Measurements from ENCODE around the gene SBF2.

The SBF2 gene

GRCh38 chr11:10032935-10033334 lies 261.1 kb downstream of the SBF2 start:
- Histone ChIP-seq H3K9ac (ENCODE audit: low read length in 2 of 2) (no peak overlapping the region), H3K27me3 (ENCODE audit: control insufficient read depth in 1 of 2, insufficient read depth in 2 of 2, low read length in 2 of 2) (no peaks in the 10 kb centered on the region), H3K36me3 (ENCODE audit: control insufficient read depth in 2 of 2, insufficient read depth in 2 of 2, low read length in 2 of 2) (no peaks in the 10 kb centered on the region), H3K27ac (ENCODE audit: low read length) (no peak overlapping the region), H3K4me1 (ENCODE audit: control insufficient read depth, insufficient read depth, low read length) (no peaks in the 10 kb centered on the region), H3K9me3 (ENCODE audit: control insufficient read depth in 2 of 2, low read length in 2 of 2) (no peaks in the 10 kb centered on the region), H3K4me3 (ENCODE audit: low read length in 2 of 2) (no peak overlapping the region)

- Histone ChIP-seq H3K4me3 (ENCODE audit: low read length in 2 of 2) (no peak overlapping the region), H3K4me1 (ENCODE audit: control insufficient read depth, insufficient read depth, low read length) (no peaks in the 10 kb centered on the region), H3K9ac (ENCODE audit: low read length in 2 of 2) (no peak overlapping the region), H3K36me3 (ENCODE audit: control insufficient read depth in 2 of 2, insufficient read depth in 2 of 2, low read length in 2 of 2) (no peaks in the 10 kb centered on the region), H3K27me3 (ENCODE audit: control insufficient read depth in 1 of 2, insufficient read depth in 2 of 2, low read length in 2 of 2) (no peaks in the 10 kb centered on the region), H3K9me3 (ENCODE audit: control insufficient read depth in 2 of 2, low read length in 2 of 2) (no peaks in the 10 kb centered on the region), H3K27ac (ENCODE audit: low read length) (no peak overlapping the region)
Measured at GRCh38 chr11:10030122-10030490, 263.9 kb downstream of the SBF2 start.

GRCh38 chr11:10029386-10030121 lies 264.5 kb downstream of the SBF2 start:
- Histone ChIP-seq H3K4me1 (ENCODE audit: control insufficient read depth, insufficient read depth, low read length) (no peaks in the 10 kb centered on the region), H3K36me3 (ENCODE audit: control insufficient read depth in 2 of 2, insufficient read depth in 2 of 2, low read length in 2 of 2) (no peaks in the 10 kb centered on the region), H3K9ac (ENCODE audit: low read length in 2 of 2) (no peak overlapping the region), H3K4me3 (ENCODE audit: low read length in 2 of 2) (no peak overlapping the region), H3K27me3 (ENCODE audit: control insufficient read depth in 1 of 2, insufficient read depth in 2 of 2, low read length in 2 of 2) (no peaks in the 10 kb centered on the region), H3K27ac (ENCODE audit: low read length) (no peak overlapping the region), H3K9me3 (ENCODE audit: control insufficient read depth in 2 of 2, low read length in 2 of 2) (no peaks in the 10 kb centered on the region)

- H3K36me3 ChIP-seq (ENCODE audit: control insufficient read depth in 2 of 2, insufficient read depth in 2 of 2, low read length in 2 of 2): no peaks in the 10 kb centered on the region
- no peak overlapping the region for H3K27ac ChIP-seq (ENCODE audit: low read length)
- H3K9ac ChIP-seq (ENCODE audit: low read length in 2 of 2): no peak overlapping the region
- H3K4me1 ChIP-seq (ENCODE audit: control insufficient read depth, insufficient read depth, low read length): no peaks in the 10 kb centered on the region
- no peak overlapping the region for H3K4me3 ChIP-seq (ENCODE audit: low read length in 2 of 2)
- no peaks in the 10 kb centered on the region for H3K9me3 ChIP-seq (ENCODE audit: control insufficient read depth in 2 of 2, low read length in 2 of 2)
- H3K27me3 ChIP-seq (ENCODE audit: control insufficient read depth in 1 of 2, insufficient read depth in 2 of 2, low read length in 2 of 2): no peaks in the 10 kb centered on the region
Measured at GRCh38 chr11:10026514-10026913, 267.5 kb downstream of the SBF2 start.

- Histone ChIP-seq H3K27ac (ENCODE audit: low read length) (no peak overlapping the region), H3K4me1 (ENCODE audit: control insufficient read depth, insufficient read depth, low read length) (no peaks in the 10 kb centered on the region), H3K4me3 (ENCODE audit: low read length in 2 of 2) (no peak overlapping the region), H3K9ac (ENCODE audit: low read length in 2 of 2) (no peak overlapping the region), H3K27me3 (ENCODE audit: control insufficient read depth in 1 of 2, insufficient read depth in 2 of 2, low read length in 2 of 2) (no peaks in the 10 kb centered on the region), H3K9me3 (ENCODE audit: control insufficient read depth in 2 of 2, low read length in 2 of 2) (no peaks in the 10 kb centered on the region), H3K36me3 (ENCODE audit: control insufficient read depth in 2 of 2, insufficient read depth in 2 of 2, low read length in 2 of 2) (no peaks in the 10 kb centered on the region)
Measured at GRCh38 chr11:10023212-10023611, 270.8 kb downstream of the SBF2 start.

- no peak overlapping the region for H3K9ac ChIP-seq (ENCODE audit: low read length in 2 of 2)
- no peaks in the 10 kb centered on the region for H3K4me1 ChIP-seq (ENCODE audit: control insufficient read depth, insufficient read depth, low read length)
- no peak overlapping the region for H3K27ac ChIP-seq (ENCODE audit: low read length)
- no peaks in the 10 kb centered on the region for H3K27me3 ChIP-seq (ENCODE audit: control insufficient read depth in 1 of 2, insufficient read depth in 2 of 2, low read length in 2 of 2)
- H3K9me3 ChIP-seq (ENCODE audit: control insufficient read depth in 2 of 2, low read length in 2 of 2): no peaks in the 10 kb centered on the region
- H3K36me3 ChIP-seq (ENCODE audit: control insufficient read depth in 2 of 2, insufficient read depth in 2 of 2, low read length in 2 of 2): no peaks in the 10 kb centered on the region
- H3K4me3 ChIP-seq (ENCODE audit: low read length in 2 of 2): no peak overlapping the region
Measured at GRCh38 chr11:10022764-10023163, 271.3 kb downstream of the SBF2 start.

- Histone ChIP-seq H3K4me3 (ENCODE audit: low read length in 2 of 2) (no peak overlapping the region), H3K4me1 (ENCODE audit: control insufficient read depth, insufficient read depth, low read length) (no peaks in the 10 kb centered on the region), H3K27me3 (ENCODE audit: control insufficient read depth in 1 of 2, insufficient read depth in 2 of 2, low read length in 2 of 2) (no peaks in the 10 kb centered on the region), H3K36me3 (ENCODE audit: control insufficient read depth in 2 of 2, insufficient read depth in 2 of 2, low read length in 2 of 2) (no peaks in the 10 kb centered on the region), H3K9me3 (ENCODE audit: control insufficient read depth in 2 of 2, low read length in 2 of 2) (no peaks in the 10 kb centered on the region), H3K9ac (ENCODE audit: low read length in 2 of 2) (no peak overlapping the region), H3K27ac (ENCODE audit: low read length) (no peak overlapping the region)
Measured at GRCh38 chr11:10021563-10021962, 272.5 kb downstream of the SBF2 start.

- no peak overlapping the region for H3K27ac ChIP-seq (ENCODE audit: low read length)
Measured at GRCh38 chr11:10019906-10020682, 273.9 kb downstream of the SBF2 start.

GRCh38 chr11:10017911-10018310 lies 276.1 kb downstream of the SBF2 start:
- no peaks in the 10 kb centered on the region for H3K4me1 ChIP-seq (ENCODE audit: control insufficient read depth, insufficient read depth, low read length)
- H3K36me3 ChIP-seq (ENCODE audit: control insufficient read depth in 2 of 2, insufficient read depth in 2 of 2, low read length in 2 of 2): peaks cover 0 to 2% of the 10 kb centered on the region in 2 donors
- H3K27me3 ChIP-seq (ENCODE audit: control insufficient read depth in 1 of 2, insufficient read depth in 2 of 2, low read length in 2 of 2): no peaks in the 10 kb centered on the region
- H3K9ac ChIP-seq (ENCODE audit: low read length in 2 of 2): no peak overlapping the region
- no peak overlapping the region for H3K4me3 ChIP-seq (ENCODE audit: low read length in 2 of 2)
- H3K27ac ChIP-seq (ENCODE audit: low read length): no peak overlapping the region
- no peaks in the 10 kb centered on the region for H3K9me3 ChIP-seq (ENCODE audit: control insufficient read depth in 2 of 2, low read length in 2 of 2)

More at GRCh38 chr11:10019906-10020682, 273.9 kb downstream of the SBF2 start:
- H3K36me3 ChIP-seq (ENCODE audit: control insufficient read depth in 2 of 2, insufficient read depth in 2 of 2, low read length in 2 of 2): peaks cover 0 to 2% of the 10 kb centered on the region in 2 donors
- no peaks in the 10 kb centered on the region for H3K4me1 ChIP-seq (ENCODE audit: control insufficient read depth, insufficient read depth, low read length)
- no peaks in the 10 kb centered on the region for H3K9me3 ChIP-seq (ENCODE audit: control insufficient read depth in 2 of 2, low read length in 2 of 2)
- no peaks in the 10 kb centered on the region for H3K27me3 ChIP-seq (ENCODE audit: control insufficient read depth in 1 of 2, insufficient read depth in 2 of 2, low read length in 2 of 2)
- H3K9ac ChIP-seq (ENCODE audit: low read length in 2 of 2): no peak overlapping the region
- H3K4me3 ChIP-seq (ENCODE audit: low read length in 2 of 2): no peak overlapping the region

- Histone ChIP-seq H3K27me3 (ENCODE audit: control insufficient read depth in 1 of 2, insufficient read depth in 2 of 2, low read length in 2 of 2) (no peaks in the 10 kb centered on the region), H3K4me1 (ENCODE audit: control insufficient read depth, insufficient read depth, low read length) (no peaks in the 10 kb centered on the region), H3K9me3 (ENCODE audit: control insufficient read depth in 2 of 2, low read length in 2 of 2) (no peaks in the 10 kb centered on the region), H3K27ac (ENCODE audit: low read length) (no peak overlapping the region), H3K36me3 (ENCODE audit: control insufficient read depth in 2 of 2, insufficient read depth in 2 of 2, low read length in 2 of 2) (peaks cover 0 to 2% of the 10 kb centered on the region in 2 donors), H3K9ac (ENCODE audit: low read length in 2 of 2) (no peak overlapping the region), H3K4me3 (ENCODE audit: low read length in 2 of 2) (no peak overlapping the region)
Measured at GRCh38 chr11:10017050-10017449, 277.0 kb downstream of the SBF2 start.

GRCh38 chr11:10012068-10012467 lies 282.0 kb downstream of the SBF2 start:
- no peaks in the 10 kb centered on the region for H3K4me1 ChIP-seq (ENCODE audit: control insufficient read depth, insufficient read depth, low read length)
- H3K36me3 ChIP-seq (ENCODE audit: control insufficient read depth in 2 of 2, insufficient read depth in 2 of 2, low read length in 2 of 2): peaks cover 0 to 2% of the 10 kb centered on the region in 2 donors
- no peak overlapping the region for H3K27ac ChIP-seq (ENCODE audit: low read length)
- H3K9me3 ChIP-seq (ENCODE audit: control insufficient read depth in 2 of 2, low read length in 2 of 2): no peaks in the 10 kb centered on the region
- H3K4me3 ChIP-seq (ENCODE audit: low read length in 2 of 2): no peak overlapping the region
- no peaks in the 10 kb centered on the region for H3K27me3 ChIP-seq (ENCODE audit: control insufficient read depth in 1 of 2, insufficient read depth in 2 of 2, low read length in 2 of 2)
- H3K9ac ChIP-seq (ENCODE audit: low read length in 2 of 2): no peak overlapping the region

Measured in stomach smooth muscle (tissue), 2 donors.